Dendritic cell treated with granulocyte-macrophage colony-stimulating factor and Interleukin-4, amounts not matched to agents 40 ng/mL and 50 ng/mL, for 4 days (primary cell): ENCODE data around the gene ADAMTSL1.

Experiments used
- H3K27ac Mint-ChIP-seq: one replicate; pipeline ENCODE4 v1.8.0; 2022; ENCODE audit warnings: mild to moderate bottlenecking, mixed read lengths
- H3K27me3 Mint-ChIP-seq: one replicate; pipeline ENCODE4 v1.8.0; 2022; ENCODE audit warnings: mild to moderate bottlenecking, mixed read lengths
- H3K36me3 Mint-ChIP-seq: one replicate; pipeline ENCODE4 v1.8.0; 2022; ENCODE audit warnings: low read depth, mixed read lengths
- H3K4me1 Mint-ChIP-seq: one replicate; pipeline ENCODE4 v1.8.0; 2022; ENCODE audit warnings: low read depth, mixed read lengths
- H3K4me3 Mint-ChIP-seq: one replicate; pipeline ENCODE4 v1.8.0; 2022; ENCODE audit warnings: mild to moderate bottlenecking, moderate library complexity, mixed read lengths
- H3K9me3 Mint-ChIP-seq: one replicate; pipeline ENCODE4 v1.8.0; 2022; ENCODE audit warnings: mixed read lengths
- intact Hi-C: fragments of 100-400 bp; cut with micrococcal nuclease; formaldehyde crosslinking; loops from one replicate; pipeline ENCODE4 v1.15.0; 2022

ADAMTSL1 gene

GRCh38 chr9:18499062-18499461 lies 25.1 kb downstream of the ADAMTSL1 start:
- intact Hi-C loops, result no loop called here
- no peaks in the 10 kb centered on the region for H3K27me3 Mint-ChIP-seq
- H3K4me1 Mint-ChIP-seq, result no peaks in the 10 kb centered on the region
- H3K27ac Mint-ChIP-seq, result no peak overlapping the region
- no peaks in the 10 kb centered on the region for H3K36me3 Mint-ChIP-seq
- no peak overlapping the region for H3K4me3 Mint-ChIP-seq
- H3K9me3 Mint-ChIP-seq, result no peaks in the 10 kb centered on the region

GRCh38 chr9:18499980-18500379 lies 26.0 kb downstream of the ADAMTSL1 start:
- no peaks in the 10 kb centered on the region for H3K4me1 Mint-ChIP-seq
- H3K9me3 Mint-ChIP-seq, result no peaks in the 10 kb centered on the region
- no peak overlapping the region for H3K4me3 Mint-ChIP-seq
- H3K36me3 Mint-ChIP-seq, result no peaks in the 10 kb centered on the region
- no peak overlapping the region for H3K27ac Mint-ChIP-seq
- intact Hi-C loops, result no loop called here
- H3K27me3 Mint-ChIP-seq, result no peaks in the 10 kb centered on the region

DNA sequence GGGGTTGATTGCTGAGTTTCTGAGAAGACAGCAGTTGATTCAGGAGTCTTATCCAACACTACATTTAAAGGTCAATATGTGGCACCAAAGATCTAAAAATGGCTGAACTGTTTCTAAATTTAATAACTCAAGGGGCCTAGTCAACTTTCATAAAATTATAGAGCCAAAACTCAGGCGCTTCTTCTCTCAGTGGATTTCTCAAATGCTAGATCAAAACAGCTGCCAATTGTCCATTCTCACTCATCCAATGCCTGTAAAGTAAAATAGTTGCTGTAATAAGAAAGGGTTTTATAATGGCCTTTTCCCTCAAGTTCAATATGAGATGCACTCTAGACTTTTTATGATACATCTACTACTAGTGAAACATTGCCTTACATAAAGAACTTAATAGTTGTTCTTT lies 26.5 kb downstream of the ADAMTSL1 start:
- Mint-ChIP-seq H3K36me3 (no peaks in the 10 kb centered on the region), H3K27me3 (no peaks in the 10 kb centered on the region), H3K4me3 (no peak overlapping the region), H3K4me1 (no peaks in the 10 kb centered on the region), H3K9me3 (no peaks in the 10 kb centered on the region), H3K27ac (no peak overlapping the region)
- intact Hi-C loops, result no loop called here

DNA sequence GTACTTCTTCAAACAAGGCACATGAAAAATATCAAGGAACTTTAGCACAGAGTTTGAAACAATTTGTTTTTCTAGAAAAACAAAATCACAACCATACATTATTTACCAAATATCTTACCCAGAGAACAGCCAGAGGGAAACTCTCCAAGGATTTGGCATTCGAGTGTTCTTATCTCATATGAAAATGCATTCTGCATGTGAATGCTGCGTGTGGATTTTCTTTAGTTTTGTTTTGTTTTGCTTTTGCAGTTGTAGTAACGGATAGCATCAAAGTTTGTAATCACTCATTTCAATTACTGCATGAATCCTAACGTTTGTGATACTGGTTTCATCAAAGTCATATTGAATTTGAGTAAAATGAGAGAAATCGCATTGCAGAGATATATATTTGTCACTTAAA lies 28.0 kb downstream of the ADAMTSL1 start:
- no peak overlapping the region for H3K27ac Mint-ChIP-seq

GRCh38 chr9:18502546-18502945 lies 28.6 kb downstream of the ADAMTSL1 start:
- no peaks in the 10 kb centered on the region for H3K36me3 Mint-ChIP-seq
- H3K4me3 Mint-ChIP-seq, result no peak overlapping the region
- no peaks in the 10 kb centered on the region for H3K9me3 Mint-ChIP-seq
- no peaks in the 10 kb centered on the region for H3K27me3 Mint-ChIP-seq
- H3K27ac Mint-ChIP-seq, result no peak overlapping the region
- intact Hi-C loops, result no loop called here
- no peaks in the 10 kb centered on the region for H3K4me1 Mint-ChIP-seq

More for the DNA sequence above, 28.0 kb downstream of the ADAMTSL1 start:
- Mint-ChIP-seq H3K27me3 (no peaks in the 10 kb centered on the region), H3K36me3 (no peaks in the 10 kb centered on the region), H3K4me1 (no peaks in the 10 kb centered on the region), H3K4me3 (no peak overlapping the region), H3K9me3 (no peaks in the 10 kb centered on the region)
- intact Hi-C loops, result no loop called here

DNA sequence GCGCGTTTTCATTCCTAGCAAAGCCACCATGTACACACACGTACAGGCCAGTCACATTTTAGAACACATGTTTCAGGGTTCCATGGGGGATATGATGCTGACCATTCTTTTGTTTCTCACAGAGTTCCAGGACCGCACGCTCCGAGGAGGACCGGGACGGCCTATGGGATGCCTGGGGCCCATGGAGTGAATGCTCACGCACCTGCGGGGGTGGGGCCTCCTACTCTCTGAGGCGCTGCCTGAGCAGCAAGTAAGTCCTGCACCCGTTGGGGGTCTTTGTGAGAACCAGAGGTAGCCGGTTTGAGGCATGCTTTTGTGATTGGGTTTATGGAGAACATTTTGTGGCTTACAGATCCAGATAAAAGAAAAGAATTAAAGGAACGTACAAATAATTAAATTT lies 30.8 kb downstream of the ADAMTSL1 start:
- no peaks in the 10 kb centered on the region for H3K27me3 Mint-ChIP-seq
- no peaks in the 10 kb centered on the region for H3K4me1 Mint-ChIP-seq
- no peaks in the 10 kb centered on the region for H3K36me3 Mint-ChIP-seq
- no peak overlapping the region for H3K27ac Mint-ChIP-seq
- no peaks in the 10 kb centered on the region for H3K9me3 Mint-ChIP-seq
- intact Hi-C loops, result no loop called here
- H3K4me3 Mint-ChIP-seq, result no peak overlapping the region

DNA sequence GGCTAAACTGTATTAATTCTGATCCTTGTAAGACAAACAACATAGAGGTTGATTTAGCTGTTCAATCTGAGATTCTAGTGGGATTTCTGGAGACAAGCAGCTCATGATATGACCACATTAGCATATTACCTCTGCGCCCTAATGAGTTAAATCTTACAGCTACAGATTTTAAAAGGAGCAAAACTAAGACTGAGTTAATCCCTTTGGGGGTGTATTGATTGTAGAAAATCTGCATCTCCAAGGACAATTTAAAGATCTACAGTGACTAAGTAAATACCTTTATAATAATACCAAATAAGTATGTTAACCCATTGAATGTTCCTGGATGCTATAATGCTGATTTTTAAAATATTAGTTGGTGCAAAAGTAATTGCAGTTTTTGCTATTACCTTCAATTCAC lies 33.2 kb downstream of the ADAMTSL1 start:
- H3K27me3 Mint-ChIP-seq, result no peaks in the 10 kb centered on the region
- no peaks in the 10 kb centered on the region for H3K4me1 Mint-ChIP-seq
- no peaks in the 10 kb centered on the region for H3K9me3 Mint-ChIP-seq
- no peaks in the 10 kb centered on the region for H3K36me3 Mint-ChIP-seq
- no peak overlapping the region for H3K4me3 Mint-ChIP-seq
- intact Hi-C loops, result no loop called here
- H3K27ac Mint-ChIP-seq, result no peak overlapping the region

DNA sequence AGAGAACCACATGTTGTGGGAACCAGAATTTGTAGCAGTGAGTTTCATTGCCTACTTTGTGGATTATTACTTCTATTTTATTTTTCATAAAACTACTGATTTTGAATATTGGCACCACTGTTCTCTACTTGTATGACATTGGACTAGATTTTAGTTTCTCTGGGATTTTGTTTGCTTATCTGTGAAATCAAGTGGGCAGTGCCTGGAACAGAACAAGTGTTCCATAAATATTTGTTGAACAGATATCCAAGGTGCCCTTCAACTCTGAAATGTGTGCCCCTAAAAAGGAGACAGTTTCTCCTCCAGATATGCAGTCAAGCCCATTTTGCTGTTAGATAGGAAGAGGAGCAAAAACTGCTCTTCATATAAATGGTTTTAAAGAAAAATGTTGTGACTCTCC lies 42.6 kb downstream of the ADAMTSL1 start:
- no peaks in the 10 kb centered on the region for H3K4me1 Mint-ChIP-seq
- intact Hi-C loops, result no loop called here
- no peak overlapping the region for H3K4me3 Mint-ChIP-seq
- no peak overlapping the region for H3K27ac Mint-ChIP-seq
- no peaks in the 10 kb centered on the region for H3K9me3 Mint-ChIP-seq
- no peaks in the 10 kb centered on the region for H3K27me3 Mint-ChIP-seq
- no peaks in the 10 kb centered on the region for H3K36me3 Mint-ChIP-seq

DNA sequence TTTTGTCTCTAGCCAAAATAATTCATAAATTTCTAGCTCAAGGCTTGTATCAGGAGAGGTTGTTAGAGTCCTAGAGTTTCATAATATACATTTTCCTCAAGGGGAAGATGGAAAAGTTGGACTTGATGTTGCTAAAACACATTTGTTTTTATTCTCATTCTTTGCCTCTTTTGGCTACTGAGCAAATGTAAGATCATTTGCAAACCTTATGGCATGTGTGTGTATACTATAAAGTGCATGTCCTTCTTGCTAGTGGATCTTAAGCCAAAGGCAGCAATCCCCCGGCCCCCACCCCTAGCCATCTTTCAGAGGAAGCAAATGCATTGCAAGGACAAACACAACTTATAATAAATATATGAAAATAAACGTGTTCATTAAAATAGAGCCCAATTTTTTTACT lies 43.0 kb downstream of the ADAMTSL1 start:
- Mint-ChIP-seq H3K9me3 (no peaks in the 10 kb centered on the region), H3K27ac (no peak overlapping the region), H3K27me3 (no peaks in the 10 kb centered on the region), H3K4me1 (no peaks in the 10 kb centered on the region), H3K36me3 (no peaks in the 10 kb centered on the region), H3K4me3 (no peak overlapping the region)
- intact Hi-C loops, result no loop called here

DNA sequence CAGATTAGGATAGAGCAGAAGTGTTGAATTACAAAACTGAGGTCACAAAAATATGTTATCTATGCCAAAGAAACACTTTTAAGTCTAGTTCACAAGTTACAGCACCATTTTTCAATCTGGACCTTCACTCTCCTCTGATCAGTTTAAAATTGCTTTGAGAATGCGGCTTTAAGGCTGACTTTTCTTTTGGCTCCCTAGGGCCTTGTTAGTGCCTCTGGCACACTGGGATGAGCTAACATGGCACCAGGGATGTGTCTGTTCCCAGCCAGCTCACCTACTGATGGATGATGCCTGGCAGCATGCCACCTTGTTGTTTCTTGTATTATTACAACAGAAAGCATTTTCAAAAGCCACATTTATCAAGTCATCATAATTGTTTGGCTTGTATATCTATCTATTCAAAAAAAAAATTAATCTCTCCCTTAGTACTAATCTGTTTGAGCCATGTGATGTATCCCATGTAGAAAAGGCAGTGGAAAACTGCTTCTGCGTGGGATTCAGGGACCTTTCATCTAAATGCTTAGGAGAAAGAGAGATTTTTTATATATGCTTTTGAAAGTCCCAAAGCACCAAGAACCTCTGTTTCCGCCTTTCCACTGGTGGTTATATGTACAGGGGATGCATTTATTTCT lies 46.6 kb downstream of the ADAMTSL1 start:
- peaks cover 8% of the 10 kb centered on the region for H3K9me3 Mint-ChIP-seq
- no peaks in the 10 kb centered on the region for H3K36me3 Mint-ChIP-seq
- H3K4me1 Mint-ChIP-seq, result no peaks in the 10 kb centered on the region
- no peak overlapping the region for H3K27ac Mint-ChIP-seq
- H3K27me3 Mint-ChIP-seq, result no peaks in the 10 kb centered on the region
- intact Hi-C loops, result no loop called here
- H3K4me3 Mint-ChIP-seq, result no peak overlapping the region

DNA sequence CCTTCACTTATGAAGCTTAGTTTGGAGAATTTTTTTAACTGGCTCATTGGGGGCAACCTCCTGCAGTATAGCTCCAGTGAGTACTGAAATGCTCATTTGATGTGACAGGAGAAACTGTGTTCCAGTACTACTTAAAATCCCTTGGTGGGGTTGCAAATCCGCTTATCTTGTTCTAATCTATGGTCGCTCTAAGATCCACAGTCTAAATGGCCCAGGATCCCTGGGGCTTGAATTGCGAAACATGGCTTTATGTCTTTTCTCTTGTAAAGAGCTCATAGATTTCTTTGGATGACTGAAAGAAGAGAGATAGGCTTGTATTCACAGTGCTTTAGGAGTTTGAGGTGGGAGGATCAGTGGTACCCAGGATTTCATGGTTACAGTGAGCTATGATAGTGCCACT lies 52.7 kb downstream of the ADAMTSL1 start:
- no peaks in the 10 kb centered on the region for H3K4me1 Mint-ChIP-seq
- H3K36me3 Mint-ChIP-seq, result no peaks in the 10 kb centered on the region
- no peak overlapping the region for H3K27ac Mint-ChIP-seq
- H3K9me3 Mint-ChIP-seq, result peaks cover 10% of the 10 kb centered on the region
- no peak overlapping the region for H3K4me3 Mint-ChIP-seq
- intact Hi-C loops, result no loop called here
- H3K27me3 Mint-ChIP-seq, result no peaks in the 10 kb centered on the region

- Mint-ChIP-seq H3K27me3 (no peaks in the 10 kb centered on the region), H3K4me3 (no peak overlapping the region), H3K27ac (no peak overlapping the region), H3K9me3 (peaks cover 28% of the 10 kb centered on the region), H3K4me1 (no peaks in the 10 kb centered on the region), H3K36me3 (no peaks in the 10 kb centered on the region)
- intact Hi-C loops, result no loop called here
Observed at GRCh38 chr9:18531136-18532065, 57.4 kb downstream of the ADAMTSL1 start.

DNA sequence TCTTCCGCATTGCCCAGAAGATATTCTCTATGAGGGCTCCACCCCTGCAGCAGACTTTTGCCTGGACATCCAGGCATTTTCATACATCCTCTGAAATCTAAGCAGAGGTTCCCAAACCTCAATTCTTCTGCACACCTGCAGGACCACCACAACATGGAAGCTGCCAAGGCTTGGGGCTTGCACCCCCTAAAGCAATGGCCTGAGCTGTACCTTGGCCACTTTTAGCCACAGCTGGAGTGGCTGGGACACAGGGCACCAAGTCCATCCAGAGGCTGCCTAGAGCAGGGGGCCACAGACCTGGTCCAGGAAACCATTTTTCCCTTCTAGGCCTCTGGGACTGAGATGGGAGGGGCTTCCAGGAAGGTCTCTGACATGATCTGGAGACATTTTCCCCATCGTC lies 60.7 kb downstream of the ADAMTSL1 start:
- no peaks in the 10 kb centered on the region for H3K4me1 Mint-ChIP-seq
- no peaks in the 10 kb centered on the region for H3K27me3 Mint-ChIP-seq
- intact Hi-C loops, result no loop called here
- no peak overlapping the region for H3K27ac Mint-ChIP-seq
- H3K4me3 Mint-ChIP-seq, result no peak overlapping the region
- H3K36me3 Mint-ChIP-seq, result no peaks in the 10 kb centered on the region
- H3K9me3 Mint-ChIP-seq, result peaks cover 47% of the 10 kb centered on the region

GRCh38 chr9:18536554-18536953 lies 62.6 kb downstream of the ADAMTSL1 start:
- Mint-ChIP-seq H3K9me3 (peaks cover 47% of the 10 kb centered on the region), H3K27ac (no peak overlapping the region), H3K4me3 (no peak overlapping the region), H3K4me1 (no peaks in the 10 kb centered on the region), H3K36me3 (no peaks in the 10 kb centered on the region), H3K27me3 (no peaks in the 10 kb centered on the region)
- intact Hi-C loops, result no loop called here
